GM13977 (cell line): ENCODE data around the gene CYYR1.

Source experiments
- DNase-seq: peaks from one replicate; pipeline ENCODE4 v3.0.0; 2012; ENCODE audit warnings: low spot score
- in situ Hi-C: fragments of 300-500 bp; cut with MboI; formaldehyde crosslinking; loops from one replicate; pipeline ENCODE4 v1.12.0; 2022; ENCODE audit warnings: low sequenced_read_pairs, low pct_unique_long_range_greater_than_20kb, mixed read lengths, inconsistent platforms; ENCODE audit not compliant: unreplicated experiment
- TF ChIP-seq, protein P1 (sequence below): IDR thresholded peaks from 2 replicates; pipeline ENCODE4 v1.5.1; 2012; ENCODE audit warnings: mild to moderate bottlenecking, control low read depth; ENCODE audit not compliant: insufficient read depth; ENCODE audit errors: extremely low read depth, missing control alignments

The CYYR1 gene

GRCh38 chr21:26559099-26559498 lies 14.0 kb downstream of the CYYR1 start:
- in situ Hi-C loops, result no loop called here
- TF ChIP-seq, protein P1, sequence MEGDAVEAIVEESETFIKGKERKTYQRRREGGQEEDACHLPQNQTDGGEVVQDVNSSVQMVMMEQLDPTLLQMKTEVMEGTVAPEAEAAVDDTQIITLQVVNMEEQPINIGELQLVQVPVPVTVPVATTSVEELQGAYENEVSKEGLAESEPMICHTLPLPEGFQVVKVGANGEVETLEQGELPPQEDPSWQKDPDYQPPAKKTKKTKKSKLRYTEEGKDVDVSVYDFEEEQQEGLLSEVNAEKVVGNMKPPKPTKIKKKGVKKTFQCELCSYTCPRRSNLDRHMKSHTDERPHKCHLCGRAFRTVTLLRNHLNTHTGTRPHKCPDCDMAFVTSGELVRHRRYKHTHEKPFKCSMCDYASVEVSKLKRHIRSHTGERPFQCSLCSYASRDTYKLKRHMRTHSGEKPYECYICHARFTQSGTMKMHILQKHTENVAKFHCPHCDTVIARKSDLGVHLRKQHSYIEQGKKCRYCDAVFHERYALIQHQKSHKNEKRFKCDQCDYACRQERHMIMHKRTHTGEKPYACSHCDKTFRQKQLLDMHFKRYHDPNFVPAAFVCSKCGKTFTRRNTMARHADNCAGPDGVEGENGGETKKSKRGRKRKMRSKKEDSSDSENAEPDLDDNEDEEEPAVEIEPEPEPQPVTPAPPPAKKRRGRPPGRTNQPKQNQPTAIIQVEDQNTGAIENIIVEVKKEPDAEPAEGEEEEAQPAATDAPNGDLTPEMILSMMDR, result no peak
- no peak for DNase-seq

GRCh38 chr21:26557106-26557505 lies 16.0 kb downstream of the CYYR1 start:
- in situ Hi-C loops, result no loop called here
- TF ChIP-seq, protein P1, result no peak
- no peak for DNase-seq

DNA sequence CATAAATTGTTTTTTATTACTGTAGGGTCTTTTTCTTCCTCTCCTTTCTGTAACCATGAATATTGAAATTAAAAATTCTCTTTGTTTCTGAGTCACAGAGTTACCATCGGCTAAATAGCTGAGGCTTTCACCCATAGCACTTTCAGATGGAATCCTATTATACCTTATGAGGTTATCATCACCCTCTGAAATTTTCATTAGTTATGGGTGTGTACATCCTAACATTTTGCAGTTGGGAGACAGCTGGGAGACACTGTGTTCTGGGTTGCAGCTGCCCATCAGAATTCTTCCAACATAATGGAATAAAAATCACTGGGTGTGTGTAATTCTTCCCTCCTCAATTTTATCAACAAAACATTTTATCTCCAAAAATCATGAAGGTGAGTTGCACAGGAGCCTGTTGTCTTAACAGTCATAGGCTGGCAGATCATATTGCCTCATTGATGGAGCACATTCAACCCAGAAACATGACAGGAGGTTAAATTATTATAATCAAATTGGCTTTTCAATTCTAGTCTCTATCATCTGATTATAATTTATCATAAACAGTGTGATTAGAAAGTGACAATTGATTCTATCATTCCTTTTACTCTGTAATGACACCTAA lies 17.4 kb downstream of the CYYR1 start:
- in situ Hi-C loops, result no loop called here
- DNase-seq, result no peak

DNA sequence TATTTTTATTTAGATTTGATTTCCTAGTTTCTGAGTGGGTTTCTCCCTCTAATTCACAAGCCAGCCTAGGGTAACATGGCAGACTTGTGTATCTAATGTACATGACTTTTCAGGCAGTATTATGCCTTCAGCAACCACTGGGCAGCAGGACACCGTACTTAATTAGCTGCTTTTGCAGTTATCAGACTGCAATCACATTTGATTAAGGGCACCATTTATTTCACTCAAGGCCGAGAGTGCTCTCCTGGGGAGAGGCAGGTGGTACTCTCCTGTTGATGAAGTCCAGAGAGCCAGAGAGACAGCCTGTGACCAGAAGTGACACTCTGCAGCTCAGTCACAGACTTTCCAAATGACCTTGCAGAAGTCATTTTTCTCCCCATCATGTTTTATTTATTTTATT lies 18.7 kb downstream of the CYYR1 start:
- no peak for DNase-seq
- in situ Hi-C loops, result no loop called here
- TF ChIP-seq, protein P1, result no peak

More for the DNA sequence above, 17.4 kb downstream of the CYYR1 start:
- TF ChIP-seq, protein P1, result no peak

- in situ Hi-C loops, result no loop called here
- TF ChIP-seq, protein P1, result no peak
- DNase-seq, result no peak
Observed at GRCh38 chr21:26553898-26554297, 19.2 kb downstream of the CYYR1 start.

DNA sequence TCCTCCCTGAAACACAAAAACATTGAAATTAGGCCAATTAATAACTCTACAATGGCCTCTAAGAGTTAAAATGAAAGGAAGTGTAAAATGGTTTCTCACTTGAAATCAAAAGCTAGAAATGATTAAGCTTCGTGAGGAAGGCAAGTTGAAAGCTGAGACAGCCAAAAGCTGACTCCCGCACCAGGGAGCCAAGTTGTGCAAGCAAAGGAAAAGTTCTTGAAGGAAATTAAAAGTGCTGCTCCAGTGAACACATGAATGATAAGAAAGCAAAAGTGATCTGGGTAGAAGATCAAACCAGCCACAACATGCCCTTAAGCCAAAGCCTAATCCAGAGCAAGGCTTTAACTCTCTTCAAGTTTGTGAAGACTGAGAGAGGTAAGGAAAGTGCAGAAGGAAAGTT lies 22.8 kb downstream of the CYYR1 start:
- no peak for DNase-seq
- TF ChIP-seq, protein P1, result no peak
- in situ Hi-C loops, result no loop called here
